Naive thymus-derived CD8-positive, alpha-beta T cell (primary cell): ENCODE results near the gene SPP2. TPM values are rescaled to one million over a fixed set of nuclear protein-coding genes. Genes with fewer than 3 reads are reported as not detected.
A peak's percentile ranks its signal among the peaks of the same experiment; 100 is the strongest.

Source experiments
- ATAC-seq, 2 donors: fragments of 150-1000 bp; cut with Tn5 transposase in 1 of 2; sonication (Bioruptor Pico), chemical (Tn5 transposase) in 1 of 2; 1 replicate in 1 of 2; 2 replicates in 1 of 2; pipeline ENCODE4 v1.10.0; 2021; ENCODE audit warnings: mild to moderate bottlenecking in 2 of 2, moderate library complexity in 2 of 2
- POLR2A ChIA-PET: fragments of 350-600 bp; sonication (Branson Sonifier 250); formaldehyde crosslinking; loops from one replicate; lab custom pipeline; 2021; ENCODE audit warnings: antibody characterized with exemption; lab: Charles Lee
- DNase-seq, 10 donors: peaks; one replicate each; pipeline versions ENCODE4 v3.0.0 to v3.0.0-alpha.2; 2020 to 2022
- H3K27ac Mint-ChIP-seq, 10 donors: one replicate each; pipeline ENCODE4 v1.8.0; 2020 to 2022; ENCODE audit warnings: mild to moderate bottlenecking in 10 of 10, mixed read lengths in 10 of 10, moderate library complexity in 4 of 10, inconsistent platforms in 1 of 10
- H3K27me3 Mint-ChIP-seq, 5 donors: one replicate each; pipeline ENCODE4 v1.8.0; 2021 to 2022; ENCODE audit warnings: mixed read lengths in 5 of 5
- H3K36me3 Mint-ChIP-seq, 3 donors: one replicate each; pipeline ENCODE4 v1.8.0; 2020 to 2022; ENCODE audit warnings: mixed read lengths in 3 of 3, mild to moderate bottlenecking in 2 of 3, inconsistent platforms in 1 of 3
- H3K4me1 Mint-ChIP-seq, 4 donors: one replicate each; pipeline ENCODE4 v1.8.0; 2021 to 2022; ENCODE audit warnings: mixed read lengths in 4 of 4
- H3K4me3 Mint-ChIP-seq, 10 donors: one replicate each; pipeline ENCODE4 v1.8.0; 2020 to 2022; ENCODE audit warnings: mild to moderate bottlenecking in 10 of 10, mixed read lengths in 10 of 10, moderate library complexity in 6 of 10, inconsistent platforms in 1 of 10
- H3K9me3 Mint-ChIP-seq, 9 donors: one replicate each; pipeline ENCODE4 v1.8.0; 2020 to 2022; ENCODE audit warnings: mixed read lengths in 9 of 9, mild to moderate bottlenecking in 3 of 9, inconsistent platforms in 1 of 9, moderate library complexity in 1 of 9
- polyA plus RNA-seq, 3 donors: library from polyadenylated mRNA; unstranded; fragments of 300-500 nt; fragmentation: Illumina TruSeq; gene quantifications; one replicate each; pipeline ENCODE4 v1.2.3, GENCODE V29; 2021
- total RNA-seq, 8 experiments: library from RNA in 2 of 8; stranded (reverse) in 2 of 8; gene quantifications; one replicate each; pipeline ENCODE4 v1.2.3 and lab custom pipeline; 2021 to 2026

Gene SPP2
- total and polyA plus RNA-seq, 5 experiments from 2014 or later: not detected

- Mint-ChIP-seq H3K9me3 (peaks cover 0 to 3% (median 0%) of the 10 kb centered on the region in 9 donors), H3K36me3 (no peaks in the 10 kb centered on the region), H3K4me1 (peaks cover 31 to 46% (median 45%) of the 10 kb centered on the region in 4 donors), H3K4me3 (peak overlapping the region in 9 of 10 donors; percentile 4 to 87 (median 63)), H3K27me3 (peaks cover 0 to 2% (median 0%) of the 10 kb centered on the region in 5 donors), H3K27ac (peak overlapping the region; percentile 16 to 88 (median 70))
- peak in 3 of 10 donors; percentile 46 to 61 (median 50) for DNase-seq
- POLR2A ChIA-PET: interaction anchor here (0.7 kb wide), 1 partner anchor 112 kb away, joined by 3 read pairs; no protein-coding TSS in a partner anchor
- peak; percentile 28 to 56 for ATAC-seq
Measured at GRCh38 chr2:234100686-234101085, 50.2 kb downstream of the SPP2 start.

- Mint-ChIP-seq H3K9me3 (peaks cover 0 to 3% (median 0%) of the 10 kb centered on the region in 9 donors), H3K27me3 (peaks cover 0 to 2% (median 0%) of the 10 kb centered on the region in 5 donors), H3K4me3 (peak overlapping the region in 7 of 10 donors; percentile 7 to 75 (median 55)), H3K36me3 (no peaks in the 10 kb centered on the region), H3K27ac (peak overlapping the region in 6 of 10 donors; percentile 22 to 78 (median 64)), H3K4me1 (peaks cover 30 to 46% (median 45%) of the 10 kb centered on the region in 4 donors)
- DNase-seq (peak in 7 of 10 donors; percentile 14 to 60 (median 36)), ATAC-seq (peak; percentile 86 to 96)
- POLR2A ChIA-PET: interaction anchor here (0.6 kb wide), 1 partner anchor 149 kb away, joined by 4 read pairs; no protein-coding TSS in a partner anchor
Measured at GRCh38 chr2:234102112-234102511, 51.6 kb downstream of the SPP2 start.

- Mint-ChIP-seq H3K4me1 (peaks cover 0 to 6% (median 2%) of the 10 kb centered on the region in 4 donors), H3K27me3 (peaks cover 0 to 2% (median 0%) of the 10 kb centered on the region in 5 donors), H3K9me3 (peaks cover 0 to 1% (median 0%) of the 10 kb centered on the region in 9 donors), H3K27ac (no peak overlapping the region), H3K4me3 (no peak overlapping the region), H3K36me3 (no peaks in the 10 kb centered on the region)
- no peak for DNase-seq
- POLR2A ChIA-PET: no interaction called here
- no peak for ATAC-seq
Measured at GRCh38 chr2:234107861-234108260, 57.4 kb downstream of the SPP2 start.

GRCh38 chr2:234109321-234109720 lies 58.8 kb downstream of the SPP2 start:
- POLR2A ChIA-PET: no interaction called here
- Mint-ChIP-seq H3K9me3 (peaks cover 0 to 1% (median 0%) of the 10 kb centered on the region in 9 donors), H3K4me3 (no peak overlapping the region), H3K4me1 (peaks cover 0 to 2% (median 0%) of the 10 kb centered on the region in 4 donors), H3K27ac (no peak overlapping the region), H3K36me3 (no peaks in the 10 kb centered on the region), H3K27me3 (peaks cover 0 to 5% (median 0%) of the 10 kb centered on the region in 5 donors)
- no peak for DNase-seq
- ATAC-seq: no peak

- ATAC-seq (no peak), DNase-seq (no peak)
- H3K4me3 Mint-ChIP-seq: no peak overlapping the region
- peaks cover 0 to 1% (median 0%) of the 10 kb centered on the region in 9 donors for H3K9me3 Mint-ChIP-seq
- H3K36me3 Mint-ChIP-seq: no peaks in the 10 kb centered on the region
- H3K27me3 Mint-ChIP-seq: peaks cover 0 to 7% (median 0%) of the 10 kb centered on the region in 5 donors
- H3K4me1 Mint-ChIP-seq: peaks cover 0 to 4% (median 0%) of the 10 kb centered on the region in 4 donors
- POLR2A ChIA-PET: no interaction called here
- no peak overlapping the region for H3K27ac Mint-ChIP-seq
Measured at GRCh38 chr2:234110219-234110618, 59.7 kb downstream of the SPP2 start.

DNA sequence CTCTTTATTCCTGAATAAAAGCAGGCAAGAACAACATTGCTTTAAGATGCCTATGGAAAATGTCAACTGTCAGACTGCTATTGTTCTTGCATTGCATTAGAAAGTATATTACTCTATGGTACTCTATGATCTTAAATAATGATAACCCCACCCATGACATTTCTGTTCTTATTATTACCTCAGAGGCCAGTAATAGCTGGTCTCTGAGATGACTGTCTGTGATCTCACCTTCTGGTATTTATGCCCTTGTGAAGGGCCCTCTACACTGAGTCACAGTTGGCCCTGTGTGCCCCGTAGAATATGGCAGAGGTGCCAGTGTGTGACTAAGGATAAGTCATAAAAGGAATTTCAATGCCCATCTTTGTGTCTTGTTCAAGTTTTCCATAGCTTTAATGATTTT lies 61.0 kb downstream of the SPP2 start:
- H3K27me3 Mint-ChIP-seq: peaks cover 0 to 9% (median 0%) of the 10 kb centered on the region in 5 donors
- POLR2A ChIA-PET: no interaction called here
- DNase-seq (no peak), ATAC-seq (no peak)
- no peaks in the 10 kb centered on the region for H3K9me3 Mint-ChIP-seq
- H3K4me1 Mint-ChIP-seq: peaks cover 0 to 4% (median 0%) of the 10 kb centered on the region in 4 donors
- no peak overlapping the region for H3K4me3 Mint-ChIP-seq
- no peak overlapping the region for H3K27ac Mint-ChIP-seq
- H3K36me3 Mint-ChIP-seq: no peaks in the 10 kb centered on the region

GRCh38 chr2:234116010-234116409 lies 65.5 kb downstream of the SPP2 start:
- Mint-ChIP-seq H3K9me3 (no peaks in the 10 kb centered on the region), H3K4me3 (no peak overlapping the region), H3K27ac (no peak overlapping the region), H3K36me3 (no peaks in the 10 kb centered on the region), H3K4me1 (peaks cover 0 to 2% (median 0%) of the 10 kb centered on the region in 4 donors), H3K27me3 (peaks cover 0 to 15% (median 0%) of the 10 kb centered on the region in 5 donors)
- DNase-seq (no peak), ATAC-seq (no peak)
- POLR2A ChIA-PET: no interaction called here

GRCh38 chr2:234121999-234122398 lies 71.5 kb downstream of the SPP2 start:
- Mint-ChIP-seq H3K9me3 (no peaks in the 10 kb centered on the region), H3K27ac (no peak overlapping the region), H3K4me1 (peaks cover 0 to 3% (median 0%) of the 10 kb centered on the region in 4 donors), H3K36me3 (no peaks in the 10 kb centered on the region), H3K4me3 (peak overlapping the region in 1 of 10 donors; percentile 51), H3K27me3 (peaks cover 0 to 4% (median 0%) of the 10 kb centered on the region in 5 donors)
- ATAC-seq: no peak
- POLR2A ChIA-PET: no interaction called here
- DNase-seq: no peak

GRCh38 chr2:234125451-234126145 lies 75.1 kb downstream of the SPP2 start:
- POLR2A ChIA-PET: no interaction called here
- no peak for ATAC-seq
- Mint-ChIP-seq H3K9me3 (no peaks in the 10 kb centered on the region), H3K27ac (no peak overlapping the region), H3K4me1 (peaks cover 0 to 11% (median 7%) of the 10 kb centered on the region in 4 donors), H3K4me3 (no peak overlapping the region), H3K36me3 (no peaks in the 10 kb centered on the region), H3K27me3 (no peaks in the 10 kb centered on the region)
- DNase-seq: no peak

DNA sequence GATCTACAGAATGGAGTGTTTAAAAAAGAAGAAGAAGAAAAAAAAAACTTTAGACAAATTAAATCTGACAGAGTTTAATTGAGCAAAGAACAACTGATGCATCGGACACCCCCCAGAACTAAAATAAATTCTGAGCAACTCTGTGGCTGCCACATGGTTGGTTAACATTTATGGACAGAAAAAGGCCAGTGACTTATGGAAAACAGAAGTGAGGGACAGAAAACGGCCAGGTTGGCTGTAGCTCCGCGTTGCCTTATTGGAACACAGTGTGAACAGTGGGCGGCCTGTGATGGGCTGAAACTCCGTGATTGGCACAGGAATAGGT lies 75.6 kb downstream of the SPP2 start:
- H3K27me3 Mint-ChIP-seq: peaks cover 0 to 2% (median 0%) of the 10 kb centered on the region in 5 donors
- no peak for DNase-seq
- H3K27ac Mint-ChIP-seq: no peak overlapping the region
- no peaks in the 10 kb centered on the region for H3K36me3 Mint-ChIP-seq
- no peaks in the 10 kb centered on the region for H3K9me3 Mint-ChIP-seq
- POLR2A ChIA-PET: interaction anchor here (0.6 kb wide), 1 partner anchor 9 kb away, joined by 3 read pairs; no protein-coding TSS in a partner anchor
- peaks cover 0 to 12% (median 7%) of the 10 kb centered on the region in 4 donors for H3K4me1 Mint-ChIP-seq
- no peak overlapping the region for H3K4me3 Mint-ChIP-seq
- no peak for ATAC-seq

Other genes starting within 250 kb of the SPP2 start
- not detected for gene HJURP, start 196.2 kb upstream of the SPP2 start, total RNA-seq
- gene HJURP, start 196.2 kb upstream of the SPP2 start, polyA plus RNA-seq: not detected
- gene TRPM8, start 133.3 kb upstream of the SPP2 start, total RNA-seq: not detected
- gene TRPM8, start 133.3 kb upstream of the SPP2 start, polyA plus RNA-seq: not detected